HG02623 (cell line): ENCODE measurements around the gene CHCHD6.

Experiments
- ATAC-seq: cut with Tn5 transposase; IDR thresholded peaks from one replicate; pipeline ENCODE4 v1.9.1; 2021; ENCODE audit warnings: moderate library complexity; ENCODE audit not compliant: unreplicated experiment

The CHCHD6 gene

GRCh38 chr3:126956866-126957650, 253.0 kb downstream of the CHCHD6 start:
- no peak for ATAC-seq

GRCh38 chr3:126957776-126958637, 254.0 kb downstream of the CHCHD6 start:
- no peak for ATAC-seq

GRCh38 chr3:126958638-126959085, 254.6 kb downstream of the CHCHD6 start:
- no peak for ATAC-seq

- ATAC-seq: no peak
Measured at GRCh38 chr3:126959136-126959920, 255.3 kb downstream of the CHCHD6 start.

GRCh38 chr3:126959921-126960603, 256.0 kb downstream of the CHCHD6 start:
- no peak for ATAC-seq

- no peak for ATAC-seq
Measured at GRCh38 chr3:126960604-126960995, 256.6 kb downstream of the CHCHD6 start.

GRCh38 chr3:126961191-126961790, 257.3 kb downstream of the CHCHD6 start:
- ATAC-seq: no peak

- no peak for ATAC-seq
Measured at GRCh38 chr3:126961791-126962461, 257.9 kb downstream of the CHCHD6 start.

- ATAC-seq: no peak
Measured at GRCh38 chr3:126962756-126963155, 258.7 kb downstream of the CHCHD6 start.

GRCh38 chr3:126963261-126964190, 259.5 kb downstream of the CHCHD6 start:
- ATAC-seq: no peak

GRCh38 chr3:126964261-126964660, 260.2 kb downstream of the CHCHD6 start:
- no peak for ATAC-seq

- no peak for ATAC-seq
Measured at GRCh38 chr3:126964950-126965349, 260.9 kb downstream of the CHCHD6 start.

- no peak for ATAC-seq
Measured at GRCh38 chr3:126965526-126966080, 261.6 kb downstream of the CHCHD6 start.

GRCh38 chr3:126967386-126967785, 263.3 kb downstream of the CHCHD6 start:
- ATAC-seq: no peak

GRCh38 chr3:126968391-126969390, 264.7 kb downstream of the CHCHD6 start:
- no peak for ATAC-seq

- ATAC-seq: no peak
Measured at GRCh38 chr3:126969586-126969985, 265.5 kb downstream of the CHCHD6 start.

- no peak for ATAC-seq
Measured at GRCh38 chr3:126970101-126970500, 266.1 kb downstream of the CHCHD6 start.
